Muscle layer of duodenum (tissue), 2 donors: ENCODE measurements around the gene FGB.

ENCODE experiments used
- H3K27ac ChIP-seq: one replicate; pipeline ENCODE4 v1.7.0; 2013; ENCODE audit warnings: mild to moderate bottlenecking, low read length
- H3K27me3 ChIP-seq: one replicate; pipeline ENCODE4 v1.7.0; 2013; ENCODE audit warnings: low read depth, mild to moderate bottlenecking, control low read depth, low read length
- H3K36me3 ChIP-seq, 2 donors: one replicate each; pipeline ENCODE4 v1.7.0; 2013; ENCODE audit warnings: low read length in 2 of 2, control low read depth in 1 of 2, mild to moderate bottlenecking in 1 of 2; ENCODE audit not compliant: insufficient read depth in 2 of 2, control insufficient read depth in 1 of 2
- H3K4me1 ChIP-seq, 2 donors: one replicate each; pipeline ENCODE4 v1.7.0; 2013; ENCODE audit warnings: low read length in 2 of 2, mild to moderate bottlenecking in 2 of 2, control low read depth in 1 of 2, moderate library complexity in 1 of 2; ENCODE audit not compliant: insufficient read depth in 2 of 2, control insufficient read depth in 1 of 2
- H3K4me3 ChIP-seq, 2 donors: one replicate each; pipeline ENCODE4 v1.7.0; 2013; ENCODE audit warnings: low read length in 2 of 2, low read depth in 1 of 2, mild to moderate bottlenecking in 1 of 2
- H3K9me3 ChIP-seq, 2 donors: one replicate each; pipeline ENCODE4 v1.7.0; 2013; ENCODE audit warnings: low read length in 2 of 2, control low read depth in 1 of 2, mild to moderate bottlenecking in 1 of 2; ENCODE audit not compliant: control insufficient read depth in 1 of 2
- donor health status: healthy.

Gene FGB

DNA sequence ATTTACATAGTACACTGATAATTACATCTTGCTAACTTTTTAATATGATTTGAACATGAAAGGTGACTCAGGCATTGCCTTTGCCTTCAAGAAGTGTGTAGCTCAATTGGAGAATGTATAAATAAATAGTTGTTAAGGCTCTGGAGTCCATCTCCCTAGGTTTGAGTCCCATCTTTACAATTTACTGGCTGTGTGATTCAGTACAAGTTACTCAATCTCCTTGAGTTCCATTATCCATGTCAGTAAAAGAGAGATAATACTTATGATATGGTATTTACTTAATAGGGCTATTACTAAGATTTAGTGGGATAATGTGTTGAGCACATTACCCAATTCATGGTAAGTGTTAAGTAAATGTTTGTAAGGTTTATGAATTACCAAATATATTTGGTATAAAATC lies 51.5 kb downstream of the FGB start:
- Histone ChIP-seq H3K36me3 (no peaks in the 10 kb centered on the region), H3K9me3 (no peaks in the 10 kb centered on the region), H3K27ac (no peak overlapping the region), H3K4me3 (no peak overlapping the region), H3K27me3 (no peaks in the 10 kb centered on the region), H3K4me1 (no peaks in the 10 kb centered on the region)

DNA sequence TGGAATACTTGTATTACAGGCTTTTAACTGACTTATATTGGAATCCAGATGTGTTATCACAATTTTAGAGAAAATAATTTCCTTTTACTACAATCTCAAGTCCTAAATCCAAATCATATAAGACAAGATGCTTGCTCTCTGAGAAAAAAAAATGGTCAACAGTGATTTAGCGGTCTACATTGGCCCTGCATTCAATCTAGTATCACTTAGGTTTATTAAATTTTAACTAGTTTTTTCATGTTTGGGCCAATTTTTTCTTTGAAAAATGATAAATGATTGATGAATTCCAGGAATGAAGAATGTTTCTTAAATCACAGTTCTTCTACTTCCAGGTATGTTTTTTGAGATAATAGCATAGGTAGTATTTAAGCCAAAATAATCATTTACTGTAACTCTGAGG lies 52.4 kb downstream of the FGB start:
- Histone ChIP-seq H3K9me3 (no peaks in the 10 kb centered on the region), H3K27ac (no peak overlapping the region), H3K4me1 (no peaks in the 10 kb centered on the region), H3K27me3 (no peaks in the 10 kb centered on the region), H3K36me3 (no peaks in the 10 kb centered on the region), H3K4me3 (no peak overlapping the region)

DNA sequence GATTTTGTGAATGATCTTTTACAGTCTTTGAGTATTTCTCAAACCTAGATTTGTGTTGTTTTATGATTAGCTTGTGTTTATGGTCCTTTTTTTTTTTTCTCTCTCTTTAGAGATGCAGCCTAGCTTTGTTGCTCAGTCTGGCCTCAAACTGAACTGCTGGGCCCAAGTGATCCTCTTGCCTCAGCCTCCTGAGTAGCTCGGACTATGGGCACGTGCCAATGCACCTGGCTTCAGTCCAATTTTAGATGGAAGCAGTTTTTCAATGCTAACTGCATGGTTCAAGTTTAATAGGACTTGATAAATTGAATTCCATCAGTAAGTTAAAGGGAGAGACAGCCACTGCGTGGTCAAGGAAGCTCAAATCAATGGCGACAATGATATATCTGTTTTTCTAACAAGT lies 53.5 kb downstream of the FGB start:
- Histone ChIP-seq H3K4me3 (no peak overlapping the region), H3K27ac (no peak overlapping the region), H3K27me3 (no peaks in the 10 kb centered on the region), H3K9me3 (no peaks in the 10 kb centered on the region), H3K4me1 (no peaks in the 10 kb centered on the region), H3K36me3 (no peaks in the 10 kb centered on the region)

DNA sequence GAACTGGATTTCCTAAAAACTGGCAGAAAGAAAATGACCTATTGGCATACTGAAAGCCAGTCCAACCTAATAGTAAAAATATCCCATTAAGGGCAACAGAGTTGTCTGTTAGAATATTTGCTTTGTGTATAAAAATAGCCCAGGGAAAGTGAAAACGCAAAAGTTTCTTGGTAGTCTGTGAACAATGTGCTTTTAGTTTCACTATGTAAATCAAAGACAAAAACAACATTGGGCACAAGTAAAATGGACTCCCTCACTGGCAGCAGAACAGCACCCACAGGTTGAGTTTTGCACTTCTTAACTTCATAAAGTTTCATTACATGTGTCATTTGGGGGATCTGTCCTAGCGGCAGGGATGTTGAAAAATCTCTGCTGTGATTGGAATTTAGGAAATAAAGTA lies 53.9 kb downstream of the FGB start:
- no peaks in the 10 kb centered on the region for H3K27me3 ChIP-seq
- H3K4me3 ChIP-seq, result no peak overlapping the region
- H3K27ac ChIP-seq, result no peak overlapping the region
- H3K36me3 ChIP-seq, result no peaks in the 10 kb centered on the region
- H3K9me3 ChIP-seq, result no peaks in the 10 kb centered on the region
- H3K4me1 ChIP-seq, result no peaks in the 10 kb centered on the region

DNA sequence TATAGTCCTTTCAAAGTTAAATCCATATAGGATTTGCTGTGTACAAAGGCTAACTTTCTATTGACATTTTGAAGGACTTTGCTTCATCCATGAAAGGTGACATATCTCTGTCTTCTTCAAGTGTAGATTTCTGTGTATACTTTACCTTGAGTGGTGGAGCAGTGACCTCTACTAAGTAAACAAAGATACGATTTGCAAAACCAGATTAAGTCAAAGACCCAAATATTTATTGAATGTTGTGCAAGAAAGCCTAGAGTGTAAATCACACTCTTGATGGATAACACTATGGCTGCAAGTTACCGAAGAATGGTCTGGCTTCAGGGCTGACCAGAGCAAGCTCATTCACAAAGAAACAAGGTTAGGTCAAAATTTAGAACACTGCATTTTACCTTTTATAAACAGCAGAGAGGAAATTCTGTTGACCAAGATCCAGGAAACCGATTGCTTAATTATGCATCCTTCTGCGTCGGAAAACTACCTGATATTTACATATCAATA lies 55.1 kb downstream of the FGB start:
- H3K27ac ChIP-seq, result no peak overlapping the region
- no peaks in the 10 kb centered on the region for H3K9me3 ChIP-seq
- no peaks in the 10 kb centered on the region for H3K36me3 ChIP-seq
- H3K27me3 ChIP-seq, result no peaks in the 10 kb centered on the region
- no peaks in the 10 kb centered on the region for H3K4me1 ChIP-seq
- no peak overlapping the region for H3K4me3 ChIP-seq

DNA sequence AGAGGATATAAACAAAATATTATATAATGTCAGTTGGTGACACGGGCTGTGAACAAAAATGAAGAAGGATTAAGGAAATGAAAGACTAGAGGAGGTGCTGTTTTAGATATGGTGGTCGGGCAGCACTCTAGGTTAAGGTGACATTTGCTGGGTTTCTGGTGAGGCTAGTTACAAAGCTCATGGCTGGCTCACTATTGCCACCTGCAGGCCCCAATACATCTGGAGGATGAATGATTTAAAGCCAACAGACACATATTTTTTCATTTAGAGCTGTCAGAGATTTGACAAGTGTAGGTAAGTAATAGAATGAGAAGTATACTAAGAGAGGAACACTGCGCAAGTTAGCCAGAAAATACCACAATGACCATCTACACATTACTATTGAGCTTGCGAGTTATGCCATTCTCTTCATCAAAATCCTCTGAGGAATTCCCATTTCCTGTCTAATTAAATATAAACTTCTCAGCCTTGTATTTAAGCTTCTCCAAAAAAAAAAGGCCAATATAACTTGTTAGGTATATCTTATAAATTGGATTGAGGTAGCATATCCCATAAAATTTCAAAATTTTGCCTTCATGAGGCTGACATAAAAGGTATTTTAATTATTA lies 56.0 kb downstream of the FGB start:
- Histone ChIP-seq H3K27me3 (no peaks in the 10 kb centered on the region), H3K27ac (no peak overlapping the region)

DNA sequence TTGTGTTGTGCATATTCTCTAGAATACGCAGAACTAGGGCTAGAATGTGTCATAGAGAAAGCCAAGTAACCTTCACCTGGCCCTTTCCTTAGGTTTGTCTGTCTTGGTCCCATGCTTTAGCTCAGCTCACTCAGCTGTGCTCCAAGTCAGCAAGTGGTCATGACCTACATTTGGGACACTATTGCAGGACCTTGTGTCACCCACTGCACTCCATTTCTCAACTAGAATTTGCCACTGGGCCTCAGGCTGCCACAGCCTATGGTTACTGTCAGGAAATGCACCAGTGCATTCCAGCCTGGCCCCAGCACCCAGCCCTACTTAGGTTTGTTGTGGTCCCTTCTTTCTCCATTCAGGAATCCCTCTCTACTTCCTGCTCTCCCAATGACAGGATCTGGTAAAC lies 57.3 kb downstream of the FGB start:
- no peaks in the 10 kb centered on the region for H3K4me1 ChIP-seq

More for the DNA sequence above, 56.0 kb downstream of the FGB start:
- no peaks in the 10 kb centered on the region for H3K9me3 ChIP-seq
- no peaks in the 10 kb centered on the region for H3K4me1 ChIP-seq
- no peaks in the 10 kb centered on the region for H3K36me3 ChIP-seq
- H3K4me3 ChIP-seq, result no peak overlapping the region

More for the DNA sequence above, 57.3 kb downstream of the FGB start:
- no peak overlapping the region for H3K4me3 ChIP-seq
- no peaks in the 10 kb centered on the region for H3K27me3 ChIP-seq
- H3K36me3 ChIP-seq, result no peaks in the 10 kb centered on the region
- H3K27ac ChIP-seq, result no peak overlapping the region
- no peaks in the 10 kb centered on the region for H3K9me3 ChIP-seq
